H1 (cell line): Measurements from ENCODE around the gene SH3BGRL. TPM values are rescaled to one million over a fixed set of nuclear protein-coding genes. Genes with fewer than 3 reads are reported as not detected.

Experiments used
- CTCF ChIA-PET: fragments of 300-600 bp; sonication (Branson Sonifier 250); formaldehyde crosslinking; loops from one replicate; lab custom pipeline; 2021; ENCODE audit not compliant: partially characterized antibody; lab: Charles Lee
- POLR2A ChIA-PET: fragments of 300-600 bp; sonication (Branson Sonifier 250); formaldehyde crosslinking; loops from one replicate; lab custom pipeline; 2021; ENCODE audit warnings: inconsistent platforms; ENCODE audit not compliant: partially characterized antibody; lab: Charles Lee
- DNase-seq, 2 experiments: peaks; one replicate each; pipeline versions ENCODE4 v3.0.0 to v3.0.0-alpha.2; 2010 to 2022; ENCODE audit warnings: low spot score in 2 of 2, low read depth in 1 of 2, mixed read lengths in 1 of 2
- FAIRE-seq: peaks from 2 replicates; lab custom pipeline; 2011; peaks lifted over from hg19 to GRCh38; lab: Jason Lieb, UNC
- H2AFZ ChIP-seq: 2 replicates; pipeline ENCODE4 v1.8.1; 2012; ENCODE audit warnings: low read length, inconsistent platforms
- H2AK5ac ChIP-seq: 2 replicates; pipeline ENCODE4 v1.6.1; 2013; ENCODE audit warnings: low read depth, low read length
- H2BK120ac ChIP-seq: replicated peaks from 2 replicates; pipeline ENCODE3; 2013; ENCODE audit warnings: low read depth, low read length, inconsistent platforms
- H2BK12ac ChIP-seq: 2 replicates; pipeline ENCODE4 v1.6.1; 2013; ENCODE audit warnings: low read depth, low read length
- H2BK15ac ChIP-seq: 2 replicates; pipeline ENCODE4 v1.6.1; 2013; ENCODE audit warnings: low read length
- H2BK20ac ChIP-seq: 2 replicates; pipeline ENCODE4 v1.6.1; 2013; ENCODE audit warnings: low read length
- H2BK5ac ChIP-seq: 2 replicates; pipeline ENCODE4 v1.6.1; 2013; ENCODE audit warnings: low read depth, low read length
- H3K14ac ChIP-seq: 2 replicates; pipeline ENCODE4 v1.6.1; 2013; ENCODE audit warnings: inconsistent platforms; ENCODE audit not compliant: insufficient read length
- H3K18ac ChIP-seq: 2 replicates; pipeline ENCODE4 v1.6.1; 2013; ENCODE audit warnings: low read length; ENCODE audit errors: extremely low read depth
- H3K23ac ChIP-seq: 2 replicates; pipeline ENCODE4 v1.6.1; 2013; ENCODE audit warnings: inconsistent platforms; ENCODE audit not compliant: insufficient read length
- H3K23me2 ChIP-seq: 2 replicates; pipeline ENCODE4 v1.6.1; 2013; ENCODE audit warnings: low read depth, low read length
- H3K27ac ChIP-seq: 2 replicates; pipeline ENCODE4 v1.6.1; 2011; ENCODE audit warnings: low read depth, low read length, inconsistent platforms
- H3K27me3 ChIP-seq, 4 experiments: replicated peaks in 1 of 4; 1 replicate in 1 of 4; 2 replicates in 3 of 4; pipeline versions ENCODE4 v1.6.1 to v1.8.1; 2011 to 2013; ENCODE audit warnings: low read length in 3 of 4, mild to moderate bottlenecking in 3 of 4, inconsistent platforms in 2 of 4, mixed read lengths in 2 of 4, moderate library complexity in 1 of 4; ENCODE audit not compliant: control insufficient read depth in 3 of 4, insufficient read depth in 3 of 4; ENCODE audit errors: extremely low read depth in 1 of 4
- H3K36me3 ChIP-seq, 4 experiments: 2 replicates each; pipeline versions ENCODE4 v1.6.1 to v1.8.1; 2011 to 2013; ENCODE audit warnings: mild to moderate bottlenecking in 4 of 4, low read length in 3 of 4, moderate library complexity in 2 of 4, control low read depth in 1 of 4, inconsistent platforms in 1 of 4; ENCODE audit not compliant: insufficient read depth in 4 of 4, control insufficient read depth in 2 of 4
- H3K4ac ChIP-seq: replicated peaks from 2 replicates; pipeline ENCODE3; 2013; ENCODE audit warnings: low read length, low read depth, mixed read lengths, inconsistent platforms; ENCODE audit not compliant: insufficient read length
- H3K4me1 ChIP-seq, 4 experiments: replicated peaks in 1 of 4; 1 replicate in 1 of 4; 2 replicates in 3 of 4; pipeline versions ENCODE4 v1.6.1 to v1.8.1; 2011 to 2013; ENCODE audit warnings: low read length in 3 of 4, inconsistent platforms in 2 of 4, mixed read lengths in 1 of 4; ENCODE audit not compliant: insufficient read depth in 4 of 4, control insufficient read depth in 3 of 4
- H3K4me2 ChIP-seq, 2 experiments: 2 replicates each; pipeline versions ENCODE4 v1.6.1 to v1.8.1; 2011 to 2013; ENCODE audit warnings: low read depth in 2 of 2, low read length in 2 of 2, control low read depth in 1 of 2, inconsistent platforms in 1 of 2, mild to moderate bottlenecking in 1 of 2; ENCODE audit not compliant: insufficient read depth in 1 of 2
- H3K4me3 ChIP-seq, 4 experiments: fragments of 200-600, 300-600 bp in 1 of 4; sonication (generic), shearing (Covaris generic), sonication (Bioruptor Twin) in 1 of 4; 2 replicates each; pipeline versions ENCODE4 v1.5.1 to v1.8.1; 2011 to 2016; ENCODE audit warnings: low read length in 4 of 4, low read depth in 3 of 4, control low read depth in 2 of 4, inconsistent platforms in 2 of 4, mild to moderate bottlenecking in 2 of 4, mixed read lengths in 1 of 4, moderate library complexity in 1 of 4; ENCODE audit not compliant: insufficient read depth in 2 of 4; ENCODE audit errors: extremely low read depth in 1 of 4
- H3K56ac ChIP-seq: replicated peaks from 2 replicates; pipeline ENCODE3; 2013; ENCODE audit warnings: low read depth, mild to moderate bottlenecking, mixed read lengths, low read length, inconsistent platforms; ENCODE audit not compliant: insufficient read length
- H3K79me1 ChIP-seq: 2 replicates; pipeline ENCODE4 v1.6.1; 2013; ENCODE audit warnings: low read depth, low read length, control low read depth
- H3K79me2 ChIP-seq, 2 experiments: 2 replicates each; pipeline versions ENCODE4 v1.6.1 to v1.8.1; 2012 to 2013; ENCODE audit warnings: low read length in 2 of 2, mild to moderate bottlenecking in 2 of 2, inconsistent platforms in 1 of 2; ENCODE audit not compliant: insufficient read depth in 2 of 2, control insufficient read depth in 1 of 2
- H3K9ac ChIP-seq, 4 experiments: replicated peaks in 1 of 4; 1 replicate in 1 of 4; 2 replicates in 3 of 4; pipeline versions ENCODE4 v1.6.1 to v1.8.1; 2011 to 2013; ENCODE audit warnings: low read depth in 3 of 4, low read length in 3 of 4, control low read depth in 2 of 4, mild to moderate bottlenecking in 2 of 4, moderate library complexity in 2 of 4, inconsistent platforms in 1 of 4; ENCODE audit errors: extremely low read depth in 1 of 4
- H3K9me3 ChIP-seq, 2 experiments: 2 replicates each; pipeline versions ENCODE4 v1.6.1 to v1.8.1; 2012 to 2013; ENCODE audit warnings: mild to moderate bottlenecking in 2 of 2, moderate library complexity in 2 of 2, control low read depth in 1 of 2, inconsistent platforms in 1 of 2, low read depth in 1 of 2, low read length in 1 of 2, mixed read lengths in 1 of 2; ENCODE audit not compliant: insufficient read depth in 2 of 2
- H4K20me1 ChIP-seq, 2 experiments: replicated peaks in 1 of 2; 2 replicates each; pipeline versions ENCODE3 to v1.8.1; 2011 to 2013; ENCODE audit warnings: inconsistent platforms in 2 of 2, low read length in 2 of 2, mild to moderate bottlenecking in 1 of 2; ENCODE audit not compliant: insufficient read depth in 2 of 2, control insufficient read depth in 1 of 2
- H4K5ac ChIP-seq: 2 replicates; pipeline ENCODE4 v1.6.1; 2013; ENCODE audit warnings: low read length, low read depth, mixed read lengths, inconsistent platforms; ENCODE audit not compliant: insufficient read length
- H4K8ac ChIP-seq: 2 replicates; pipeline ENCODE4 v1.8.0; 2013; ENCODE audit warnings: mild to moderate bottlenecking, moderate library complexity, low read length, inconsistent platforms; ENCODE audit not compliant: insufficient read depth; ENCODE audit errors: extremely low read depth
- H4K91ac ChIP-seq: replicated peaks from 2 replicates; pipeline ENCODE3; 2013; ENCODE audit warnings: low read length, mixed read lengths, inconsistent platforms; ENCODE audit not compliant: insufficient read length
- BACH1 ChIP-seq: IDR thresholded peaks from 2 replicates; pipeline ENCODE4 v1.6.1; 2012; ENCODE audit warnings: low read length, improper control_type of control experiment
- BRCA1 ChIP-seq: IDR thresholded peaks from 2 replicates; pipeline ENCODE4 v1.6.1; 2012; ENCODE audit warnings: low read depth, low read length, improper control_type of control experiment
- CHD1 ChIP-seq: IDR thresholded peaks from 2 replicates; pipeline ENCODE4 v1.6.1; 2012; ENCODE audit warnings: low read depth, low read length, improper control_type of control experiment
- CTBP2 ChIP-seq: IDR thresholded peaks from 2 replicates; pipeline ENCODE4 v1.7.0; 2011; ENCODE audit warnings: borderline replicate concordance, mild to moderate bottlenecking, moderate library complexity, mixed read lengths, low read length; ENCODE audit not compliant: insufficient read depth, insufficient read length
- E2F6 ChIP-seq: IDR thresholded peaks from 2 replicates; pipeline ENCODE4 v1.6.1; 2012; ENCODE audit warnings: inconsistent platforms
- EGR1 ChIP-seq: IDR thresholded peaks from 2 replicates; pipeline ENCODE4 v1.6.1; 2011; ENCODE audit warnings: low read depth, low read length, borderline replicate concordance
- EZH2 ChIP-seq: fragments of 200-600 bp; sonication (generic); IDR thresholded peaks from 2 replicates; pipeline ENCODE4 v1.7.1; 2012; ENCODE audit warnings: low read depth, mild to moderate bottlenecking, moderate library complexity, low read length, inconsistent platforms; ENCODE audit not compliant: severe bottlenecking
- FOSL1 ChIP-seq: IDR thresholded peaks from 2 replicates; pipeline ENCODE4 v1.6.1; 2011; ENCODE audit warnings: mild to moderate bottlenecking, low read depth, low read length, moderate library complexity; ENCODE audit not compliant: insufficient read depth
- POLR2AphosphoS5 ChIP-seq: IDR thresholded peaks from 2 replicates; pipeline ENCODE4 v1.6.1; 2011; ENCODE audit warnings: low read depth, low read length
- SUZ12 ChIP-seq: fragments of 200-600 bp; sonication (generic); IDR thresholded peaks from 2 replicates; pipeline ENCODE4 v1.6.1; 2012; ENCODE audit warnings: mild to moderate bottlenecking, inconsistent platforms, low read length, moderate library complexity, mixed read lengths
- TAF1 ChIP-seq: IDR thresholded peaks from 2 replicates; pipeline ENCODE4 v1.6.1; 2011; ENCODE audit warnings: mild to moderate bottlenecking, low read depth, low read length
- TEAD4 ChIP-seq: IDR thresholded peaks from 2 replicates; pipeline ENCODE4 v1.6.1; 2012; ENCODE audit warnings: low read depth, low read length, inconsistent platforms, mixed read lengths
- USF2 ChIP-seq: IDR thresholded peaks from 2 replicates; pipeline ENCODE4 v1.6.1; 2011; ENCODE audit warnings: low read length, improper control_type of control experiment
- WGBS, 2 experiments: shearing (Covaris generic) in 1 of 2; methylation state at CpG; one replicate each; pipeline versions ENCODE4 v1.1.6 to v1.1.7; 2013 to 2015; ENCODE audit warnings: low lambda C conversion rate in 2 of 2, mixed read lengths in 2 of 2, inconsistent platforms in 1 of 2, low coverage in 1 of 2, missing lambda C conversion rate in 1 of 2; ENCODE audit not compliant: insufficient replicate concordance in 2 of 2, insufficient coverage in 1 of 2, insufficient read length in 1 of 2; ENCODE audit errors: extremely low coverage in 1 of 2, missing lambda C conversion rate in 1 of 2; 5-methylcytosine and 5-hydroxymethylcytosine counted together
- polyA plus RNA-seq, 7 experiments: library from polyadenylated mRNA; depleted of rRNA in 3 of 7; stranded (reverse) in 5 of 7; unstranded in 2 of 7; fragments of >200 nt in 5 of 7; fragments of 200-250 nt in 2 of 7; gene quantifications; 1 replicate in 5 of 7; 2 replicates in 1 of 7; 4 replicates in 1 of 7; pipeline versions ENCODE4 v1.2.1 to v1.2.3, GENCODE V29; 2011 to 2013; ENCODE audit warnings: missing spikeins in 2 of 7, mixed read lengths in 2 of 7
- total RNA-seq: library from RNA; stranded (reverse); fragmentation: NEBNext Ultra II Directional; extraction: Animal tissue kit (Norgen Biotek cat#: 25700); gene quantifications from 2 replicates; pipeline ENCODE4 v1.2.1, GENCODE V29; 2021

SH3BGRL gene
- total and polyA plus RNA-seq, 2 of the 8 experiments (the other 6 are each of a cell fraction or from before 2014, with no cell fraction given): 36.3 to 49.6 TPM

GRCh38 chrX:81215685-81216084 lies 13.8 kb downstream of the SH3BGRL start:
- Histone ChIP-seq H4K5ac (no peak overlapping the region), H2BK20ac (no peak overlapping the region), H3K27ac (no peak overlapping the region), H3K23me2 (no peaks in the 10 kb centered on the region), H3K79me2 (peaks cover 0 to 6% of the 10 kb centered on the region in 2 experiments; a peak in 1 of 4 replicates), H3K79me1 (no peaks in the 10 kb centered on the region), H3K9me3 (no peaks in the 10 kb centered on the region), H3K4me2 (no peak overlapping the region), H2BK120ac (no peak overlapping the region), H2BK5ac (no peak overlapping the region), H2BK12ac (no peak overlapping the region), H3K9ac (no peak overlapping the region), H4K20me1 (no peaks in the 10 kb centered on the region), H2BK15ac (no peak overlapping the region), H3K4me3 (no peak overlapping the region), H2AK5ac (no peak overlapping the region), H3K4me1 (no peaks in the 10 kb centered on the region), H3K14ac (no peak overlapping the region), H4K8ac (no peak overlapping the region), H4K91ac (no peak overlapping the region), H3K27me3 (no peaks in the 10 kb centered on the region), H3K4ac (no peak overlapping the region), H3K18ac (no peak overlapping the region), H3K23ac (no peak overlapping the region), H3K36me3 (no peaks in the 10 kb centered on the region), H2AFZ (no peak overlapping the region), H3K56ac (no peak overlapping the region)
- peak; percentile 32 for FAIRE-seq
- DNase-seq: no peak
- ChIA-PET POLR2A (no interaction called here), CTCF (no interaction called here)
- 100% methylated on average over 1 of the region's 1 CpG; no CpG with 5 or more reads in 1 of the 2 experiments for WGBS, 2 experiments
- TF ChIP-seq POLR2AphosphoS5 (no peak), BACH1 (no peak), FOSL1 (no peak), EZH2 (no peak), EGR1 (no peak), E2F6 (no peak), CTBP2 (no peak), CHD1 (no peak), TAF1 (no peak), USF2 (no peak), BRCA1 (no peak), SUZ12 (no peak), TEAD4 (no peak)
